Tibial nerve (tissue), 4 donors: ENCODE results near the gene BAK1.
A peak's percentile ranks its signal among the peaks of the same experiment; 100 is the strongest.

ENCODE experiments used
- EP300 ChIP-seq, 2 donors: sonication (generic); formaldehyde crosslinking; IDR thresholded peaks; one replicate each; pipeline ENCODE4 v1.6.1; 2017; ENCODE audit warnings: antibody characterized with exemption in 2 of 2, mild to moderate bottlenecking in 1 of 2
- POLR2A ChIP-seq, 2 donors: fragments of 450-650 bp; IDR thresholded peaks; one replicate each; pipeline ENCODE4 v1.6.1; 2017; ENCODE audit warnings: antibody characterized with exemption in 2 of 2, mild to moderate bottlenecking in 2 of 2, moderate library complexity in 2 of 2
- TF ChIP-seq, protein P1 (sequence below), 5 experiments: fragments of 200-600 bp in 3 of 5; fragments of 450-650 bp in 2 of 5; sonication (generic) in 3 of 5; IDR thresholded peaks; one replicate each; pipeline ENCODE4 v1.5.1; 2016 to 2019; ENCODE audit warnings: antibody characterized with exemption in 5 of 5, mild to moderate bottlenecking in 3 of 5, moderate library complexity in 2 of 5

DNA sequence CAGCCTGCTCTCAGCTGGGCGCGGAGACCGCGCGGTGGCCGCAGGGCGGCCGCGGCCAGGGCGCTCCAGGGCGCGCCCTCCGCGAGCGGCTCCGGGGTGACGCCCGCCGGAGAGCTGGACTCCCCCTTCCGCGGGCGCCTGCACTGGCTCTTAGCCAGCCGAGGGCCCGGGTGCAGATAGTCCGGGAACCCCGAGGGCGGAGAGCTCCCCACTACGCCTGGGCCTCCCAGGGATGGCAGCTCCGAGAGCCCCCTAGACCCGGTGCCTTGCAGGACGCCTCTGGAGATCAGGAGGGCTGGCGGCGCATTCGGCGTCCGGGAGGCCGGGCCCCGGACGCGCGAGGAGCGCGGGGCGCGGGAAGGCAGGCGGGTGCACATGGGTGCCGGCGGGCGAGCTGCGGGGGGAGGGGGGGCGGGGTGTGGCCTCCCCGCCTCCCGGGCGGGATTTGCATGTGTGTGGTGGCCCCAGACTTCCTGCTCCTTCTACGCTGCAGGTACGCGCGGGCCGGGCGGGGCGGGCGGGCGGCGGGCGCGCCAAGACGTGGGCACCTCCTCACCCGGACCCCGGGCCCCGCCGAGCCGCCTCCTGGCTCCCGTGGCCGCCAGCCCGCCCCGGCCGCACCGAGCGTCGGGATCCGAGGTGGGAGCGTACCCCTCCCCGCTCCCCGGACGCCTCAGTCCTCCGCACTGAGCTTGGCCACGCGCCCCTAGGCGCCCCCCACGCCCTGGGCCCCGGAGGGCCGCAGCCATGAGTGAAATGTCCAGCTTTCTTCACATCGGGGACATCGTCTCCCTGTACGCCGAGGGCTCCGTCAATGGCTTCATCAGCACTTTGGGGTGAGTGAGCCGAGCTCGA is 41.0 kb upstream of the BAK1 start, which contains the start of gene ITPR3:
- TF ChIP-seq, protein P1, sequence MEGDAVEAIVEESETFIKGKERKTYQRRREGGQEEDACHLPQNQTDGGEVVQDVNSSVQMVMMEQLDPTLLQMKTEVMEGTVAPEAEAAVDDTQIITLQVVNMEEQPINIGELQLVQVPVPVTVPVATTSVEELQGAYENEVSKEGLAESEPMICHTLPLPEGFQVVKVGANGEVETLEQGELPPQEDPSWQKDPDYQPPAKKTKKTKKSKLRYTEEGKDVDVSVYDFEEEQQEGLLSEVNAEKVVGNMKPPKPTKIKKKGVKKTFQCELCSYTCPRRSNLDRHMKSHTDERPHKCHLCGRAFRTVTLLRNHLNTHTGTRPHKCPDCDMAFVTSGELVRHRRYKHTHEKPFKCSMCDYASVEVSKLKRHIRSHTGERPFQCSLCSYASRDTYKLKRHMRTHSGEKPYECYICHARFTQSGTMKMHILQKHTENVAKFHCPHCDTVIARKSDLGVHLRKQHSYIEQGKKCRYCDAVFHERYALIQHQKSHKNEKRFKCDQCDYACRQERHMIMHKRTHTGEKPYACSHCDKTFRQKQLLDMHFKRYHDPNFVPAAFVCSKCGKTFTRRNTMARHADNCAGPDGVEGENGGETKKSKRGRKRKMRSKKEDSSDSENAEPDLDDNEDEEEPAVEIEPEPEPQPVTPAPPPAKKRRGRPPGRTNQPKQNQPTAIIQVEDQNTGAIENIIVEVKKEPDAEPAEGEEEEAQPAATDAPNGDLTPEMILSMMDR (IDR thresholded peaks at IDR 0.05), result no peak
- TF ChIP-seq EP300 (IDR thresholded peaks at IDR 0.05) (no peak), POLR2A (IDR thresholded peaks at IDR 0.05) (peak in 1 of 2 donors; percentile 8)
